H1 (cell line): ENCODE measurements around the gene CENPX. TPM values are rescaled to one million over a fixed set of nuclear protein-coding genes. Genes with fewer than 3 reads are reported as not detected.

Experiments used
- CTCF ChIA-PET: fragments of 300-600 bp; sonication (Branson Sonifier 250); formaldehyde crosslinking; loops from one replicate; lab custom pipeline; 2021; ENCODE audit not compliant: partially characterized antibody; lab: Charles Lee
- POLR2A ChIA-PET: fragments of 300-600 bp; sonication (Branson Sonifier 250); formaldehyde crosslinking; loops from one replicate; lab custom pipeline; 2021; ENCODE audit warnings: inconsistent platforms; ENCODE audit not compliant: partially characterized antibody; lab: Charles Lee
- DNase-seq, 2 experiments: peaks; one replicate each; pipeline versions ENCODE4 v3.0.0 to v3.0.0-alpha.2; 2010 to 2022; ENCODE audit warnings: low spot score in 2 of 2, low read depth in 1 of 2, mixed read lengths in 1 of 2
- FAIRE-seq: peaks from 2 replicates; lab custom pipeline; 2011; peaks lifted over from hg19 to GRCh38; lab: Jason Lieb, UNC
- H2AFZ ChIP-seq: 2 replicates; pipeline ENCODE4 v1.8.1; 2012; ENCODE audit warnings: low read length, inconsistent platforms
- H2AK5ac ChIP-seq: 2 replicates; pipeline ENCODE4 v1.6.1; 2013; ENCODE audit warnings: low read depth, low read length
- H2BK120ac ChIP-seq: replicated peaks from 2 replicates; pipeline ENCODE3; 2013; ENCODE audit warnings: low read depth, low read length, inconsistent platforms
- H2BK12ac ChIP-seq: 2 replicates; pipeline ENCODE4 v1.6.1; 2013; ENCODE audit warnings: low read depth, low read length
- H2BK15ac ChIP-seq: 2 replicates; pipeline ENCODE4 v1.6.1; 2013; ENCODE audit warnings: low read length
- H2BK20ac ChIP-seq: 2 replicates; pipeline ENCODE4 v1.6.1; 2013; ENCODE audit warnings: low read length
- H2BK5ac ChIP-seq: 2 replicates; pipeline ENCODE4 v1.6.1; 2013; ENCODE audit warnings: low read depth, low read length
- H3K14ac ChIP-seq: 2 replicates; pipeline ENCODE4 v1.6.1; 2013; ENCODE audit warnings: inconsistent platforms; ENCODE audit not compliant: insufficient read length
- H3K18ac ChIP-seq: 2 replicates; pipeline ENCODE4 v1.6.1; 2013; ENCODE audit warnings: low read length; ENCODE audit errors: extremely low read depth
- H3K23ac ChIP-seq: 2 replicates; pipeline ENCODE4 v1.6.1; 2013; ENCODE audit warnings: inconsistent platforms; ENCODE audit not compliant: insufficient read length
- H3K23me2 ChIP-seq: 2 replicates; pipeline ENCODE4 v1.6.1; 2013; ENCODE audit warnings: low read depth, low read length
- H3K27ac ChIP-seq: 2 replicates; pipeline ENCODE4 v1.6.1; 2011; ENCODE audit warnings: low read depth, low read length, inconsistent platforms
- H3K27me3 ChIP-seq, 4 experiments: replicated peaks in 1 of 4; 1 replicate in 1 of 4; 2 replicates in 3 of 4; pipeline versions ENCODE4 v1.6.1 to v1.8.1; 2011 to 2013; ENCODE audit warnings: low read length in 3 of 4, mild to moderate bottlenecking in 3 of 4, inconsistent platforms in 2 of 4, mixed read lengths in 2 of 4, moderate library complexity in 1 of 4; ENCODE audit not compliant: control insufficient read depth in 3 of 4, insufficient read depth in 3 of 4; ENCODE audit errors: extremely low read depth in 1 of 4
- H3K36me3 ChIP-seq, 4 experiments: 2 replicates each; pipeline versions ENCODE4 v1.6.1 to v1.8.1; 2011 to 2013; ENCODE audit warnings: mild to moderate bottlenecking in 4 of 4, low read length in 3 of 4, moderate library complexity in 2 of 4, control low read depth in 1 of 4, inconsistent platforms in 1 of 4; ENCODE audit not compliant: insufficient read depth in 4 of 4, control insufficient read depth in 2 of 4
- H3K4ac ChIP-seq: replicated peaks from 2 replicates; pipeline ENCODE3; 2013; ENCODE audit warnings: low read length, low read depth, mixed read lengths, inconsistent platforms; ENCODE audit not compliant: insufficient read length
- H3K4me1 ChIP-seq, 4 experiments: replicated peaks in 1 of 4; 1 replicate in 1 of 4; 2 replicates in 3 of 4; pipeline versions ENCODE4 v1.6.1 to v1.8.1; 2011 to 2013; ENCODE audit warnings: low read length in 3 of 4, inconsistent platforms in 2 of 4, mixed read lengths in 1 of 4; ENCODE audit not compliant: insufficient read depth in 4 of 4, control insufficient read depth in 3 of 4
- H3K4me2 ChIP-seq, 2 experiments: 2 replicates each; pipeline versions ENCODE4 v1.6.1 to v1.8.1; 2011 to 2013; ENCODE audit warnings: low read depth in 2 of 2, low read length in 2 of 2, control low read depth in 1 of 2, inconsistent platforms in 1 of 2, mild to moderate bottlenecking in 1 of 2; ENCODE audit not compliant: insufficient read depth in 1 of 2
- H3K4me3 ChIP-seq, 4 experiments: fragments of 200-600, 300-600 bp in 1 of 4; sonication (generic), shearing (Covaris generic), sonication (Bioruptor Twin) in 1 of 4; 2 replicates each; pipeline versions ENCODE4 v1.5.1 to v1.8.1; 2011 to 2016; ENCODE audit warnings: low read length in 4 of 4, low read depth in 3 of 4, control low read depth in 2 of 4, inconsistent platforms in 2 of 4, mild to moderate bottlenecking in 2 of 4, mixed read lengths in 1 of 4, moderate library complexity in 1 of 4; ENCODE audit not compliant: insufficient read depth in 2 of 4; ENCODE audit errors: extremely low read depth in 1 of 4
- H3K56ac ChIP-seq: replicated peaks from 2 replicates; pipeline ENCODE3; 2013; ENCODE audit warnings: low read depth, mild to moderate bottlenecking, mixed read lengths, low read length, inconsistent platforms; ENCODE audit not compliant: insufficient read length
- H3K79me1 ChIP-seq: 2 replicates; pipeline ENCODE4 v1.6.1; 2013; ENCODE audit warnings: low read depth, low read length, control low read depth
- H3K79me2 ChIP-seq, 2 experiments: 2 replicates each; pipeline versions ENCODE4 v1.6.1 to v1.8.1; 2012 to 2013; ENCODE audit warnings: low read length in 2 of 2, mild to moderate bottlenecking in 2 of 2, inconsistent platforms in 1 of 2; ENCODE audit not compliant: insufficient read depth in 2 of 2, control insufficient read depth in 1 of 2
- H3K9ac ChIP-seq, 4 experiments: replicated peaks in 1 of 4; 1 replicate in 1 of 4; 2 replicates in 3 of 4; pipeline versions ENCODE4 v1.6.1 to v1.8.1; 2011 to 2013; ENCODE audit warnings: low read depth in 3 of 4, low read length in 3 of 4, control low read depth in 2 of 4, mild to moderate bottlenecking in 2 of 4, moderate library complexity in 2 of 4, inconsistent platforms in 1 of 4; ENCODE audit errors: extremely low read depth in 1 of 4
- H3K9me3 ChIP-seq, 2 experiments: 2 replicates each; pipeline versions ENCODE4 v1.6.1 to v1.8.1; 2012 to 2013; ENCODE audit warnings: mild to moderate bottlenecking in 2 of 2, moderate library complexity in 2 of 2, control low read depth in 1 of 2, inconsistent platforms in 1 of 2, low read depth in 1 of 2, low read length in 1 of 2, mixed read lengths in 1 of 2; ENCODE audit not compliant: insufficient read depth in 2 of 2
- H4K20me1 ChIP-seq, 2 experiments: replicated peaks in 1 of 2; 2 replicates each; pipeline versions ENCODE3 to v1.8.1; 2011 to 2013; ENCODE audit warnings: inconsistent platforms in 2 of 2, low read length in 2 of 2, mild to moderate bottlenecking in 1 of 2; ENCODE audit not compliant: insufficient read depth in 2 of 2, control insufficient read depth in 1 of 2
- H4K5ac ChIP-seq: 2 replicates; pipeline ENCODE4 v1.6.1; 2013; ENCODE audit warnings: low read length, low read depth, mixed read lengths, inconsistent platforms; ENCODE audit not compliant: insufficient read length
- H4K8ac ChIP-seq: 2 replicates; pipeline ENCODE4 v1.8.0; 2013; ENCODE audit warnings: mild to moderate bottlenecking, moderate library complexity, low read length, inconsistent platforms; ENCODE audit not compliant: insufficient read depth; ENCODE audit errors: extremely low read depth
- H4K91ac ChIP-seq: replicated peaks from 2 replicates; pipeline ENCODE3; 2013; ENCODE audit warnings: low read length, mixed read lengths, inconsistent platforms; ENCODE audit not compliant: insufficient read length
- CEBPB ChIP-seq: IDR thresholded peaks from 2 replicates; pipeline ENCODE4 v1.6.1; 2012; ENCODE audit warnings: low read depth, low read length
- CREB1 ChIP-seq: IDR thresholded peaks from 2 replicates; pipeline ENCODE4 v1.6.1; 2012; ENCODE audit warnings: inconsistent platforms
- E2F6 ChIP-seq: IDR thresholded peaks from 2 replicates; pipeline ENCODE4 v1.6.1; 2012; ENCODE audit warnings: inconsistent platforms
- HDAC2 ChIP-seq, 2 experiments: fragments of 300-600 bp in 1 of 2; sonication (generic) in 1 of 2; IDR thresholded peaks; 2 replicates each; pipeline ENCODE4 v1.6.1; 2011 to 2012; ENCODE audit warnings: low read depth in 2 of 2, low read length in 2 of 2, mild to moderate bottlenecking in 2 of 2, moderate library complexity in 2 of 2, borderline replicate concordance in 1 of 2, inconsistent platforms in 1 of 2
- HDAC6 ChIP-seq: IDR thresholded peaks from one replicate; pipeline ENCODE4 v1.7.1; 2012; ENCODE audit warnings: low read depth, mild to moderate bottlenecking, inconsistent platforms, low read length, moderate library complexity
- KDM5A ChIP-seq: fragments of 200-600 bp; IDR thresholded peaks from 2 replicates; pipeline ENCODE4 v1.7.1; 2012; ENCODE audit warnings: mild to moderate bottlenecking, low read length, inconsistent platforms, mixed read lengths
- PHF8 ChIP-seq: fragments of 200-600 bp; sonication (generic); conservative IDR thresholded peaks from 2 replicates; pipeline ENCODE4 v1.7.1; 2012; ENCODE audit warnings: low read depth, mild to moderate bottlenecking, inconsistent platforms, low read length, moderate library complexity
- POU5F1 ChIP-seq: IDR thresholded peaks from 2 replicates; pipeline ENCODE4 v1.6.1; 2011; ENCODE audit warnings: low read depth, mild to moderate bottlenecking, low read length, moderate library complexity
- TEAD4 ChIP-seq: IDR thresholded peaks from 2 replicates; pipeline ENCODE4 v1.6.1; 2012; ENCODE audit warnings: low read depth, low read length, inconsistent platforms, mixed read lengths
- WGBS, 2 experiments: shearing (Covaris generic) in 1 of 2; methylation state at CpG; one replicate each; pipeline versions ENCODE4 v1.1.6 to v1.1.7; 2013 to 2015; ENCODE audit warnings: low lambda C conversion rate in 2 of 2, mixed read lengths in 2 of 2, inconsistent platforms in 1 of 2, low coverage in 1 of 2, missing lambda C conversion rate in 1 of 2; ENCODE audit not compliant: insufficient replicate concordance in 2 of 2, insufficient coverage in 1 of 2, insufficient read length in 1 of 2; ENCODE audit errors: extremely low coverage in 1 of 2, missing lambda C conversion rate in 1 of 2; 5-methylcytosine and 5-hydroxymethylcytosine counted together
- polyA plus RNA-seq, 7 experiments: library from polyadenylated mRNA; depleted of rRNA in 3 of 7; stranded (reverse) in 5 of 7; unstranded in 2 of 7; fragments of >200 nt in 5 of 7; fragments of 200-250 nt in 2 of 7; gene quantifications; 1 replicate in 5 of 7; 2 replicates in 1 of 7; 4 replicates in 1 of 7; pipeline versions ENCODE4 v1.2.1 to v1.2.3, GENCODE V29; 2011 to 2013; ENCODE audit warnings: missing spikeins in 2 of 7, mixed read lengths in 2 of 7
- total RNA-seq: library from RNA; stranded (reverse); fragmentation: NEBNext Ultra II Directional; extraction: Animal tissue kit (Norgen Biotek cat#: 25700); gene quantifications from 2 replicates; pipeline ENCODE4 v1.2.1, GENCODE V29; 2021
- TF ChIP-seq, protein P1 (sequence below), 3 experiments: IDR thresholded peaks; 1 replicate in 2 of 3; 2 replicates in 1 of 3; pipeline versions ENCODE4 v1.5.1 to v1.6.1; 2011; ENCODE audit warnings: low read length in 3 of 3, mild to moderate bottlenecking in 3 of 3, inconsistent platforms in 2 of 3, low read depth in 1 of 3, moderate library complexity in 1 of 3; ENCODE audit not compliant: insufficient read depth in 1 of 3; ENCODE audit errors: control extremely low read depth in 1 of 3

Gene CENPX
- total and polyA plus RNA-seq, 2 of the 8 experiments (the other 6 are each of a cell fraction or from before 2014, with no cell fraction given) = 116 to 122 TPM

DNA sequence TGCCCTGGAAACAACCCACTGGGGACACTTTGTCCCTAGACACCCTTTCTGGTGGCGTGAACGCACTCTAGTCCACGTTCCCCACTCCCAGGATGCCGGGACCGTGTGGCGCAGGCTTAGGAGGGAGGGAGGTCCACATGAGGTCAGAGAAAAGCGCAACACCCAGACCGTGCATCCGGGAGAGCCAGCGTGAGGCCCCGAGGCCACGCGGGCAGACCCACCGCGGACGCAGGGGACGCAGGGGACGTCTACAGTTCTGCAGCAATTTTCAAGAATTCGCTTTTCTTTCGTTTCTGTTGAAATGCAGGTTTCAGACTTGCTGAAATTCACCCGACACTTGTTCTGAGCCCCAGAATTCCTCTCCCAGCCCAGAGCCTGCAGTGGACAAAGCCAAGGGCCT, 24.2 kb upstream of the CENPX start:
- Histone ChIP-seq H3K4me3 (no peak overlapping the region), H3K27me3 (peaks cover 0 to 4% (median 0%) of the 10 kb centered on the region in 4 experiments; a peak in 1 of 7 replicates), H4K8ac (no peak overlapping the region), H4K20me1 (peaks cover 0 to 8% of the 10 kb centered on the region in 2 experiments), H2AFZ (no peak overlapping the region), H3K9ac (no peak overlapping the region), H3K27ac (no peak overlapping the region), H3K79me2 (no peaks in the 10 kb centered on the region), H3K56ac (no peak overlapping the region), H3K14ac (no peak overlapping the region), H3K4me1 (peaks cover 0 to 19% (median 10%) of the 10 kb centered on the region in 4 experiments; a peak in 5 of 7 replicates), H4K5ac (no peak overlapping the region), H2BK120ac (no peak overlapping the region), H2BK12ac (no peak overlapping the region), H2BK20ac (no peak overlapping the region), H3K18ac (no peak overlapping the region), H3K9me3 (no peaks in the 10 kb centered on the region), H3K36me3 (peaks cover 0 to 8% (median 2%) of the 10 kb centered on the region in 4 experiments; a peak in 3 of 8 replicates), H3K79me1 (no peaks in the 10 kb centered on the region; the same call in 1 of the 2 replicates), H2BK15ac (no peak overlapping the region), H3K4me2 (no peak overlapping the region), H3K4ac (no peak overlapping the region), H3K23ac (no peak overlapping the region), H3K23me2 (peaks cover 3% of the 10 kb centered on the region; the same call in 1 of the 2 replicates), H2AK5ac (no peak overlapping the region), H4K91ac (no peak overlapping the region), H2BK5ac (no peak overlapping the region)
- DNase-seq (no peak), FAIRE-seq (no peak)
- ChIA-PET CTCF (no interaction called here), POLR2A (interaction anchor here (0.9 kb wide), 1 partner anchor 9 kb away, joined by 3 read pairs; no protein-coding TSS in a partner anchor)
- WGBS, 2 experiments = 92% methylated on average over 21 of the region's 21 CpGs; no CpG with 5 or more reads in 1 of the 2 experiments
- TF ChIP-seq HDAC2 (IDR thresholded peaks at IDR 0.05; ENCODE audit: borderline replicate concordance in 1 of 2, low read depth in 2 of 2, low read length in 2 of 2) (no peak), HDAC6 (no peak), CEBPB (no peak), E2F6 (no peak), TEAD4 (no peak), PHF8 (no peak), CREB1 (no peak), POU5F1 (no peak), KDM5A (no peak)
- TF ChIP-seq, protein P1, sequence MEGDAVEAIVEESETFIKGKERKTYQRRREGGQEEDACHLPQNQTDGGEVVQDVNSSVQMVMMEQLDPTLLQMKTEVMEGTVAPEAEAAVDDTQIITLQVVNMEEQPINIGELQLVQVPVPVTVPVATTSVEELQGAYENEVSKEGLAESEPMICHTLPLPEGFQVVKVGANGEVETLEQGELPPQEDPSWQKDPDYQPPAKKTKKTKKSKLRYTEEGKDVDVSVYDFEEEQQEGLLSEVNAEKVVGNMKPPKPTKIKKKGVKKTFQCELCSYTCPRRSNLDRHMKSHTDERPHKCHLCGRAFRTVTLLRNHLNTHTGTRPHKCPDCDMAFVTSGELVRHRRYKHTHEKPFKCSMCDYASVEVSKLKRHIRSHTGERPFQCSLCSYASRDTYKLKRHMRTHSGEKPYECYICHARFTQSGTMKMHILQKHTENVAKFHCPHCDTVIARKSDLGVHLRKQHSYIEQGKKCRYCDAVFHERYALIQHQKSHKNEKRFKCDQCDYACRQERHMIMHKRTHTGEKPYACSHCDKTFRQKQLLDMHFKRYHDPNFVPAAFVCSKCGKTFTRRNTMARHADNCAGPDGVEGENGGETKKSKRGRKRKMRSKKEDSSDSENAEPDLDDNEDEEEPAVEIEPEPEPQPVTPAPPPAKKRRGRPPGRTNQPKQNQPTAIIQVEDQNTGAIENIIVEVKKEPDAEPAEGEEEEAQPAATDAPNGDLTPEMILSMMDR (IDR thresholded peaks at IDR 0.05; ENCODE audit: control extremely low read depth in 1 of 3, insufficient read depth in 1 of 3, low read depth in 1 of 3, low read length in 3 of 3) = no peak
